GM12891 (cell line): ENCODE data around the gene GMDS.

Source experiments
- DNase-seq: peaks from one replicate; pipeline ENCODE4 v3.0.0; 2011; ENCODE audit warnings: low spot score; ENCODE audit not compliant: insufficient read length
- FAIRE-seq: peaks from 2 replicates; lab custom pipeline; 2011; peaks lifted over from hg19 to GRCh38; lab: Jason Lieb, UNC
- PAX5 ChIP-seq: IDR thresholded peaks from 2 replicates; pipeline ENCODE4 v1.6.1; 2011; ENCODE audit warnings: low read length, moderate library complexity, mild to moderate bottlenecking; ENCODE audit not compliant: insufficient read depth, severe bottlenecking
- POLR2A ChIP-seq: IDR thresholded peaks from 2 replicates; pipeline ENCODE4 v1.6.1; 2011; ENCODE audit warnings: low read depth, low read length, control low read depth
- POLR2AphosphoS5 ChIP-seq: IDR thresholded peaks from 2 replicates; pipeline ENCODE4 v1.6.1; 2011; ENCODE audit warnings: low read depth, low read length, control low read depth
- POU2F2 ChIP-seq: IDR thresholded peaks from 2 replicates; pipeline ENCODE4 v1.6.1; 2011; ENCODE audit warnings: low read depth, mild to moderate bottlenecking, control low read depth, low read length, moderate library complexity
- SPI1 ChIP-seq: IDR thresholded peaks from 2 replicates; pipeline ENCODE4 v1.6.1; 2011; ENCODE audit warnings: low read depth, low read length, control low read depth
- TAF1 ChIP-seq: IDR thresholded peaks from 2 replicates; pipeline ENCODE4 v1.6.1; 2011; ENCODE audit warnings: low read depth, low read length, control low read depth

Gene GMDS

DNA sequence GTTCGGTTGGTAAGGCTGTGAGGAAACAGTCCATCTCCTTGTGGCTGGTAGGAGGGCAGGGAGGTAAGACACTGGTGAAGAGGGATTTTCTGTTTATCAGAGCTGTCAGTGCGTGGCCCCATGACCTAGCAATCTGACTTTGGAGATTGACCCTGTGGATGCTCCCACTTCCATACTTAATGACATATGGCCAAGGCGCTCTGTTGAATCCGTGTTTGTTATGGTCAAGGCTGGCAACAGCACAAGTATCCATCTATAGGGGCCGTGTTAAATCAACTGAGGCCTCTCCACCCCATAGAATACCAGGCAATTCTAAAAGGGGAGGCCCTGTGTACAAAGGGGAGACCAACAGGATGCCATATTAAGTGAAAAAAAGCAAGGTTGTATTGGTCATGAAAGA, 661.3 kb downstream of the GMDS start:
- TF ChIP-seq TAF1 (no peak), POU2F2 (no peak), SPI1 (no peak), PAX5 (no peak), POLR2AphosphoS5 (no peak), POLR2A (no peak)
- DNase-seq (no peak), FAIRE-seq (no peak)

DNA sequence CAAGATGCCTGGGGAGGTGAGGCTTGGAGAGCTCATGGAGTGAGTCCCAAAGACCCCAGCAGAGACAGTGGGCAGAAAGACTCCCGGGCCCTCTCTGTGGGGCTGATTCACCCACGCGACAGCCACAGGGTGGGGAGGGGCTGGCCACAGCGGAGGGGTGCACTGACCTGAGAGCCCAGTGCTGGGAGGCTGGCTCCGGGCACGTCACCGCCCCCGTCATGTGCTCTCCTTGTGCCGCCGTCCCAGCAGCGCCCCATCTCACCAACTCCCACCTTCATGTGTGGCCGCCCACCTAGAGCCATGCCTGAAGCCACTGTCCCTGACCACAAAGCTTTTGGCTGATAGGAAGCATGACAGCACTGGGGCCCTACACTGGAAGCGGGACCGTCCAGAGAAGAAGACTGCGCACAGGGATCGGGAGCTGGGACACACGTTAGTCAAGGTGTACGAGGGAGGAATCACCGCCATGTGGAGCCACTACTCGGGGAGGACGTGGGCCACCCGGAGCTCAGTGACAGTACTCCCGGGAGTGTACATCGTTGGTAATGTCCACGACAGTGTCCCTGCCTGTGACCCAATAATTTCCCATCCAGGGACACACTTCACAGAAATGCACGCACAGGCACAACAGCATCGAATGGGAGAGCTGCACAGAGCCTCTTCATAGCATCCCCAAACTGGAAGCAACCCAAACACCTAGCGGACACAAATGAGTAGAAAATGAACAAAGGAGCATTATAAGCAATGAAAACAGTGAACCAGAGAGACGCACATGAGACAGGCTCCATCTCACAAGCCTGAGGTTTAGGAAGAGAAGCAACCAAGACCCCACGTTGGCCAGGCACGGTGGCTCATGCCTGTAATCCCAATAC, 664.0 kb downstream of the GMDS start:
- TF ChIP-seq POLR2AphosphoS5 (no peak), SPI1 (no peak), POLR2A (no peak), TAF1 (no peak), PAX5 (no peak), POU2F2 (no peak)
- DNase-seq (no peak), FAIRE-seq (no peak)

DNA sequence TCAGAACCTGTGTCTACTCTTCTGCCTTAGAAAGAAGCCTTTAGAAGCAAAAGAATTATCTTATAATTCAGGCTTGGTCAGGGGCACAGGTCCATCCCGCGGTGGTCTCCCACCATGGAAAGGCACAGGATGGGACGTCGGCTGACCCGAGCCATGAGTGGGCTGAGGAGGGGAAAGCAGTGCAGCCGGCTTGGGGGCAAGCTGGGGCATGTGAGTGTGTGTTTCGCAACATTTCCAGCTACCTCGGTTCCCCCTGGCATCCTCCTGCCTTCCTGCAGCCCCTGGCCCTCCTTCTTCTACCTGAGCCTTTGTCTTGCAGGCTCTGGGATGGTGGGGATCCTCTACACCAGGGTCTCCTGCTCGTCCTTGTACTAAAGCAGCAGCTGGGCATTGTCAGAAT, 664.8 kb downstream of the GMDS start:
- FAIRE-seq, result no peak
- DNase-seq, result no peak
- TF ChIP-seq POLR2AphosphoS5 (no peak), PAX5 (no peak), POLR2A (no peak), POU2F2 (no peak), TAF1 (no peak), SPI1 (no peak)

GRCh38 chr6:1580109-1580508, 665.3 kb downstream of the GMDS start:
- FAIRE-seq (no peak), DNase-seq (no peak)
- no peak for TF ChIP-seq POU2F2
- no peak for TF ChIP-seq POLR2AphosphoS5
- no peak for TF ChIP-seq SPI1
- TF ChIP-seq TAF1, result no peak
- no peak for TF ChIP-seq POLR2A
- TF ChIP-seq PAX5, result no peak

DNA sequence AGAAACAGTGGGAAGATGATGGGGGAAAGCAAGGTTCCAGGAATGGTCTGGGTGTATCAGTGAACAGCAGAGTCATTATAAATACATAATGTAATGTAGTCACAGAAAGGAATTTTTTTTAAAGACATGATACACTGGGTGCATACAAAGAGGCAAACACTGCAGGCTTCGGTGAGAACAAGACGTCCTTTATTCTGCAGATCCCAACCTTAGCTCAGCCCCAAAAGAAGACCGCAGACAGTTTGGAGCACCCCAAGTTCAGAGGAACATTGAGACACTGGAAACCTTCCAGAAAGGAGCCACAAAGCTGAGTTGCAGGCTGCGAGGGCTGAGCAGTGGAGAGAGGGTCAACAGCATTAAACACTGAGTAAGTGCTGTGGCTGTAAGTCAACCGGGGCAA, 666.3 kb downstream of the GMDS start:
- TF ChIP-seq SPI1 (no peak), PAX5 (no peak)
- DNase-seq (no peak), FAIRE-seq (no peak)

- DNase-seq (no peak), FAIRE-seq (no peak)
- TF ChIP-seq POU2F2 (no peak), SPI1 (no peak), TAF1 (no peak), POLR2A (no peak), PAX5 (no peak), POLR2AphosphoS5 (no peak)
Measured at GRCh38 chr6:1577896-1578745, 667.3 kb downstream of the GMDS start.

DNA sequence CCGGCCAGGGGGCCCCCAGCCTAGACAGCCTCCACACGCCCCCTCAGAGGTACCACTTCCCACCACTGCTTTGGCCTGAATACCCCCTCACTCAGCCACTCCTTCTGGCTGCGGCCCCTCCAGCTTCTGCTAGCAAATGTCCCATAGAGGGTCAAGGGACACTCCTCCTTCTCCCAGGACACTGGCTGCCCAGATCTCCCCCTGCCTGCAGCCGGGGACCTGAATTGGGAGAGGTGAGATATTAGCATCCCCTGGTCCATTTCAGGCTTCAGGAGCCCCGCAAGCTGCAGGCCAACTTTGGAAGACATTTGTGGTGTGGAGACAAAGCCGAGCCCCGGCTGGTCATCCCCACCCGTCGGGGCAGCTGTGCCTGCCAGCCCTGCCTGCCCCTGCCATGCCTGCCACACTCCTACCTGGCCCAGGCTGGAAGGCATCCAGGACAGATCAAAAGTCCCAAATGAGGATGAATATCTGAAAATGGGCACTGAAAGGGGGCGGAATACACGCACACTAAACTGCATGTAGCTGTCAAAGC, 668.2 kb downstream of the GMDS start:
- DNase-seq (no peak), FAIRE-seq (no peak)
- TF ChIP-seq TAF1 (no peak), SPI1 (no peak), POLR2A (no peak), PAX5 (no peak), POU2F2 (no peak), POLR2AphosphoS5 (no peak)

GRCh38 chr6:1576711-1577110, 668.7 kb downstream of the GMDS start:
- FAIRE-seq, result no peak
- no peak for DNase-seq
- TF ChIP-seq PAX5 (no peak), TAF1 (no peak), POU2F2 (no peak), POLR2AphosphoS5 (no peak), SPI1 (no peak), POLR2A (no peak)

DNA sequence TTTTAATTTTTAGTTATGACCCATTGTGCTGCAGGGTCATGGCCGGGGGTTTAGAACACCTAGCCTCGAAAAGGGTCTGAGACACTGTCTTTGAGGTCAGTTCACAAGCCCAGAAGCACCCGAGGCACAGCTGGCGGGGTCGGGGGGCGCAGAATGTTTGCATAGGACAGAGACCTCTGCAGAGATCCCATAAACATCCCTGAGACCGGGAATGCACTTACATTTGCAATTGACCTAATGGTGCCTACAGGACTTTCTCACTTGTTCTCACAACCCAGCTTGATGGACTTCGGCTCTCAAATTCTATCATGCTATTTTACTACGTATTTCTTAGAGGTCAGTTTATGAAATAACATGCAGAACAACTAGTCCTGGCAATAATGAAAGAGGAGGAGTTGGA, 669.2 kb downstream of the GMDS start:
- DNase-seq, result no peak
- FAIRE-seq, result no peak
- TF ChIP-seq TAF1 (no peak), POU2F2 (no peak), POLR2A (no peak), POLR2AphosphoS5 (no peak), SPI1 (no peak), PAX5 (no peak)
